Epithelial cell of proximal tubule (primary cell): ENCODE measurements around the gene PRSS48. TPM values are rescaled to one million over a fixed set of nuclear protein-coding genes. Genes with fewer than 3 reads are reported as not detected.
"Not testable (repeated sequence)": the region's sequence is repeated elsewhere in the genome, so short reads cannot be mapped to it uniquely, and the experiment has no call there.

Source experiments
- DNase-seq: peaks from one replicate; pipeline ENCODE4 v3.0.0-alpha.2; 2011; ENCODE audit warnings: low read depth
- H3K4me3 ChIP-seq: 2 replicates; pipeline ENCODE4 v1.5.1; 2011; ENCODE audit warnings: low read depth, mild to moderate bottlenecking, low read length
- total RNA-seq: library from RNA; depleted of rRNA; stranded (reverse); fragments of >200 nt; gene quantifications from 2 replicates; pipeline ENCODE4 v1.2.3, GENCODE V29; 2015
- TF ChIP-seq, protein P1 (sequence below): conservative IDR thresholded peaks from 2 replicates; pipeline ENCODE4 v1.5.1; 2012; ENCODE audit warnings: low read depth, mild to moderate bottlenecking, low read length

The PRSS48 gene
- total RNA-seq, 1 donor from 2014 or later, result not detected

DNA sequence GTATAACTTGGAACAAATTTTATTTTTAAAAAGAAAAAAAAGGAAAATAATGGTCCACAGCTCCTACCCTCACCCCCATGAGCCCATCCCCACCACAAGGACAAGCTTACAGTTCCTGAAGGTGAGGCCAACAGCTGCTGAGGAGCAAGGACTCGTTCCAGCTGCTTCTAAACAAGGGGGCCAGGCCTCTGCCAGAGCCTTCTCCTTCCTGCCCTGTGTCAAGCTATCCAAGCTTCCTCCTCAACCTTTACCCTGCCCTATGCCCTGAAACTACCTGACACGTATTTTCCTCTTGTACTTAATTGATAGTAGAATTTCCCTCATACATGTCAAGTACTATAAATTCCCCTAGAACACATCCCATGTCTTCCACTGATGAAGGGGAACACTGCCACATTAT lies 39.7 kb downstream of the PRSS48 start:
- no peak overlapping the region for H3K4me3 ChIP-seq
- DNase-seq, result no peak
- TF ChIP-seq, protein P1, sequence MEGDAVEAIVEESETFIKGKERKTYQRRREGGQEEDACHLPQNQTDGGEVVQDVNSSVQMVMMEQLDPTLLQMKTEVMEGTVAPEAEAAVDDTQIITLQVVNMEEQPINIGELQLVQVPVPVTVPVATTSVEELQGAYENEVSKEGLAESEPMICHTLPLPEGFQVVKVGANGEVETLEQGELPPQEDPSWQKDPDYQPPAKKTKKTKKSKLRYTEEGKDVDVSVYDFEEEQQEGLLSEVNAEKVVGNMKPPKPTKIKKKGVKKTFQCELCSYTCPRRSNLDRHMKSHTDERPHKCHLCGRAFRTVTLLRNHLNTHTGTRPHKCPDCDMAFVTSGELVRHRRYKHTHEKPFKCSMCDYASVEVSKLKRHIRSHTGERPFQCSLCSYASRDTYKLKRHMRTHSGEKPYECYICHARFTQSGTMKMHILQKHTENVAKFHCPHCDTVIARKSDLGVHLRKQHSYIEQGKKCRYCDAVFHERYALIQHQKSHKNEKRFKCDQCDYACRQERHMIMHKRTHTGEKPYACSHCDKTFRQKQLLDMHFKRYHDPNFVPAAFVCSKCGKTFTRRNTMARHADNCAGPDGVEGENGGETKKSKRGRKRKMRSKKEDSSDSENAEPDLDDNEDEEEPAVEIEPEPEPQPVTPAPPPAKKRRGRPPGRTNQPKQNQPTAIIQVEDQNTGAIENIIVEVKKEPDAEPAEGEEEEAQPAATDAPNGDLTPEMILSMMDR, result no peak

DNA sequence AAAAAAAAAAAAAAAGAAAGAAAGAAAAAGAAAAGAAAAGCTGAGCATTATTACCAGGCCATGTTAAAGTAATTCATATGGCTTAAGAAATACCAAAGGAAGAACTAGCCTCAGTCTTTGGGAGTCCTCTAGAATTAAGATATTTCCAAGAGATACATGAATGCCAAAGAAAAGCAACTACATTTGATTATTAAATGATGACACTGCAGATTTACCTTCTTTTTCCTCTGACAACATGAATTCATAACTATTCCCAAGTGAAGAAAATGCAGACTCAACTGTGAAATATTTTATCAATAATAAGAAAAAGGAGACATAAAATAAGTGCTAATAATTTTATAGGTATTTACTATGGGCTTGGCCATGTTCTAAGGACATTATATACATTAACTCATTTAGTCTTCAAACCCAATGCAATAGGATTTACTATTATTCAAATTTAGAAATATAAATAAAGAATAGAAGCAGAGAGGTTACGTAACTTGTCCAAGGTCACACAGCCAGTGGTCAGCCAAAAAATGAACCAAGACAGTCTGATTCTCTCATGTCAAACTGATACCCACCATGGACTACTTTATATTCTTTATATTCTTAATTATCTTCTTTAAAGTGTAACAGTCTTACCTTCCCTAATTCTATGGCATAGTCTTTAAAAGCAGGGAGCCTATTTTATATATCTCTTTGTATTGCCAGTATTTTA lies 41.5 kb downstream of the PRSS48 start:
- TF ChIP-seq, protein P1, result no peak
- no peak for DNase-seq
- H3K4me3 ChIP-seq, result no peak overlapping the region

DNA sequence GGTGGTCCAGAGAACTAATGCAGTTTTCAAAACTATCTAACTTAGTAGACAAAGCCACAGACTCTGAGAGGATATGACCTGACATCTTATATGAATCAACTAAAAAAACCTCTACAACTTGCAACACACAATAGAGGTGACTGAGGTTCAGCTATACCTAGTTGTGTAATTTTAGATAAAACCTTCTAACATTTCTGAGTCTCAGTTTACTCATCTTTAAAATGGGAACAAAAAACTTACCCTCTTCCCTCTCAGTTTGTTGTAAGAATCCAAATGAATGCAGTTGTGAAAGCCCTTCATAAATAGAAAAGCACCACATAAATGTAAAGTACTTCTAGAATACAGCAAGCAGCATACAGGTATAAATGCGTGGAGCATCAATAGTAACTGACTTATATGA lies 42.5 kb downstream of the PRSS48 start:
- DNase-seq, result no peak
- TF ChIP-seq, protein P1, result no peak
- H3K4me3 ChIP-seq, result no peak overlapping the region

DNA sequence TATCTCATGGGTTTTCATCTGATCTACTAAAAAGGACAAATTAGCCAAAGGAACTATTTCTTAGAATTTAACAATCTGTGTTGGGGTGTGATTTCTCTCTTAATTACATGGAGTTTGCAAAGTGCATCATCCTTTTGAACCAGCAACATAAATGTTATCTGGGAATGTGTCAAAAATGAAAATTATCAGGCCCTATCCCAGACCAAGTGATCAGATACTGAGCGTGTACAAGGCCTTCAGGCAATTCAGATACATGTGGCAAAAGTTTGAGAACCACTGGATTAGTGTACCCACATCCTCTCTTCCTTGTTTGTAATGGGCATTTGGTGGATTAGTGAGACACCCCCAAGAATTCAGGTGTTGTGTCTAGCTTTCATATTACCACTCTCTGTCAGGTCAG lies 44.6 kb downstream of the PRSS48 start:
- no peak overlapping the region for H3K4me3 ChIP-seq
- TF ChIP-seq, protein P1, result no peak

DNA sequence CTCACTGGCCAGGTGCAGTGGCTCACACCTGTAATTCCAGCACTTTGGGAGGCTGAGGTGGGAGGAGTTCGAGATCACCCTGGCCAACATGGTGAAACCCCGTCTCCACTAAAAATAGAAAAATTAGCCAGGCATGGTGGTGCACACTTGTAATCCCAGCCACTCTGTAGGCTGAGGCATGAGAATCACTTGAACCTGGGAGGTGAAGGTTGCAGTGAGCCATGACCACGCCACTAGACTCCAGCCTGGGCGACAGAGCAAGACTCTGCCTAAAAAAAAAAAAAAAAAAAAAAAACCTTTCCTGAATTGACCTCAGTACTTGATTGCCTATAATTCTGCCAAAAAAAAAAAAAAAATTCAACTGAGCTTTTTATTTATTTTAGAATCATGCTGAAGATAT lies 45.2 kb downstream of the PRSS48 start:
- not testable (repeated sequence) for H3K4me3 ChIP-seq

More for the DNA sequence above, 44.6 kb downstream of the PRSS48 start:
- DNase-seq, result no peak

DNA sequence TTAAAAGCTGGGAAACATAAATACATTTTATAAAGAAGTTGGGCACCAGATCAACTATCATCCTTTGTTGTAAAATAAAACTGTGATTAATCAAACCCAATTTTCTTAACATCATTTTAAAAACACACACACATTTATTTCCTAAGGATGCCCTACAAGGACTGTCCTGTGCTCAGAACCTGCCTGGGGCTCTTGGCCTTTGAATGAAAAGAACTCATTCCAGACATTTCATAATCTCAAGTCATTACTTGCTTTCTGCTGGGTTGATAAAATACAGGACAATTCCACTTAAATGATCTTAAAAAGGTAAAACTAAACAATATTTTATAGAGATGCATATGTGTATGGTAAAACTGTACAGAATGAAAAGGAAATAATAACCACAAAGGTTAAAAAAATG lies 45.6 kb downstream of the PRSS48 start:
- TF ChIP-seq, protein P1, result no peak
- no peak for DNase-seq
- no peak overlapping the region for H3K4me3 ChIP-seq

More for the DNA sequence above, 45.2 kb downstream of the PRSS48 start:
- DNase-seq, result not testable (repeated sequence)

DNA sequence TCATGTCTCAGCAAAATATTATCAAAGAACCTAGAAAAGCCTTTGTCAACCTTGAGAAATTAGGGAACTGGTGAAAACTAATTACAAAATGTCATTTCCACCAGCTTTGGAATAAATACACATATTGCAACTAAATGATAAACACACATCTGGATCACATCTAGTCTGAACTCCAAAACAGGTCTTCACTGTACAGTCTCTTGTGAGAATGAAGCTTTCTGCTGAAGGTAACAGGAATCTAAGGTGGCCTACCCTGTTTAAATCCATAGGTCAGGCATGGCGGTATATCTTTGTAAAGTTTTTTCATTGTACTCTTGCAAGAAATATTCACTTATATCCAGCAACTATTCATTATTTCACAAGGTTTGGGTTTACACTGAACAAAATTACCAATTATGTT lies 46.7 kb downstream of the PRSS48 start:
- no peak for DNase-seq
- TF ChIP-seq, protein P1, result no peak
- no peak overlapping the region for H3K4me3 ChIP-seq
